Esophagus squamous epithelium (tissue), 5 donors: ENCODE results near the gene CTNNA1. TPM values are rescaled to one million over a fixed set of nuclear protein-coding genes. Genes with fewer than 3 reads are reported as not detected.

Source experiments
- DNase-seq: peaks from one replicate; lab custom pipeline; 2025; lab: John Stamatoyannopoulos, UW
- H3K27ac ChIP-seq, 4 donors: fragments of 200-600 bp; sonication (generic); one replicate each; pipeline ENCODE4 v1.5.1; 2016 to 2019; ENCODE audit warnings: mild to moderate bottlenecking in 1 of 4
- H3K27me3 ChIP-seq, 4 donors: fragments of 200-600 bp; sonication (generic); 1 replicate in 3 of 4; 2 replicates in 1 of 4; pipeline versions ENCODE4 v1.5.1 to v1.6.0; 2017 to 2021; ENCODE audit warnings: antibody characterized with exemption in 1 of 4
- H3K36me3 ChIP-seq, 3 donors: fragments of 200-600 bp; sonication (generic); one replicate each; pipeline ENCODE4 v1.5.1; 2016 to 2019
- H3K4me1 ChIP-seq, 3 donors: fragments of 200-600 bp; sonication (generic); one replicate each; pipeline ENCODE4 v1.5.1; 2017 to 2019
- H3K4me3 ChIP-seq, 4 donors: fragments of 200-600 bp; sonication (generic); 1 replicate in 3 of 4; 2 replicates in 1 of 4; pipeline ENCODE4 v1.5.1; 2016 to 2019; ENCODE audit warnings: mild to moderate bottlenecking in 2 of 4, moderate library complexity in 1 of 4
- H3K9me3 ChIP-seq, 3 donors: fragments of 200-600 bp; sonication (generic); one replicate each; pipeline ENCODE4 v1.5.1; 2016 to 2019
- CTCF ChIP-seq, 6 experiments: fragments of 450-650 bp in 4 of 6; fragments of 200-600 bp in 2 of 6; sonication (generic) in 2 of 6; IDR thresholded peaks; one replicate each; pipeline ENCODE4 v1.5.1; 2016 to 2019; ENCODE audit warnings: antibody characterized with exemption in 6 of 6, mild to moderate bottlenecking in 4 of 6, moderate library complexity in 4 of 6
- POLR2A ChIP-seq, 4 donors: fragments of 450-650 bp; IDR thresholded peaks; one replicate each; pipeline ENCODE4 v1.6.1; 2017; ENCODE audit warnings: antibody characterized with exemption in 4 of 4, mild to moderate bottlenecking in 4 of 4, moderate library complexity in 3 of 4
- WGBS, 2 donors: methylation state at CpG; one replicate each; pipeline ENCODE4 v1.1.5; 2018; 5-methylcytosine and 5-hydroxymethylcytosine counted together
- intact Hi-C: fragments of 100-400 bp; cut with DNase I; formaldehyde crosslinking; loops from one replicate; pipeline ENCODE4 v1.15.0; 2022
- total RNA-seq, 4 donors: library from RNA; depleted of rRNA; stranded (reverse); fragments of >200 nt; gene quantifications; one replicate each; pipeline ENCODE4 v1.1.0, GENCODE V29; 2016
- donor health status: DM: yes; HTN: yes; CAD: no.

The CTNNA1 gene
- total RNA-seq, 4 donors from 2014 or later = 293 to 393 (median 348) TPM

- WGBS, 2 donors = 92 to 93% methylated on average over 4 of the region's 4 CpGs
- H3K27ac ChIP-seq = no peak overlapping the region
- no peak overlapping the region for H3K4me3 ChIP-seq
- H3K36me3 ChIP-seq = peaks cover 0 to 20% (median 0%) of the 10 kb centered on the region in 3 donors
- no peak for DNase-seq
- H3K27me3 ChIP-seq = no peaks in the 10 kb centered on the region
- H3K9me3 ChIP-seq = no peaks in the 10 kb centered on the region
- intact Hi-C loops = no loop called here
- no peak for TF ChIP-seq CTCF (IDR thresholded peaks at IDR 0.05)
- TF ChIP-seq POLR2A (IDR thresholded peaks at IDR 0.05) = no peak
- H3K4me1 ChIP-seq = peaks cover 0 to 42% (median 3%) of the 10 kb centered on the region in 3 donors
Observed at GRCh38 chr5:138837160-138837559, 83.9 kb downstream of the CTNNA1 start.

- intact Hi-C loops = no loop called here
- no peak for TF ChIP-seq POLR2A (IDR thresholded peaks at IDR 0.05)
- TF ChIP-seq CTCF (IDR thresholded peaks at IDR 0.05) = no peak
- WGBS, 2 donors = 79 to 89% methylated on average over 3 of the region's 3 CpGs
- H3K36me3 ChIP-seq = peaks cover 0 to 20% (median 0%) of the 10 kb centered on the region in 3 donors
- no peak overlapping the region for H3K4me3 ChIP-seq
- no peak for DNase-seq
- no peaks in the 10 kb centered on the region for H3K27me3 ChIP-seq
- H3K4me1 ChIP-seq = peaks cover 10 to 59% (median 26%) of the 10 kb centered on the region in 3 donors
- no peaks in the 10 kb centered on the region for H3K9me3 ChIP-seq
- H3K27ac ChIP-seq = no peak overlapping the region
Observed at GRCh38 chr5:138840103-138840502, 86.9 kb downstream of the CTNNA1 start.

- TF ChIP-seq CTCF (IDR thresholded peaks at IDR 0.05) (no peak), POLR2A (IDR thresholded peaks at IDR 0.05) (no peak)
Observed at GRCh38 chr5:138841531-138841930, 88.3 kb downstream of the CTNNA1 start.

GRCh38 chr5:138843316-138844124 is 90.3 kb downstream of the CTNNA1 start:
- peaks cover 10 to 90% (median 37%) of the 10 kb centered on the region in 3 donors for H3K4me1 ChIP-seq
- intact Hi-C loops = no loop called here

More at GRCh38 chr5:138841531-138841930, 88.3 kb downstream of the CTNNA1 start:
- H3K9me3 ChIP-seq = no peaks in the 10 kb centered on the region
- intact Hi-C loops = no loop called here
- DNase-seq = no peak
- no peaks in the 10 kb centered on the region for H3K27me3 ChIP-seq
- peaks cover 0 to 14% (median 0%) of the 10 kb centered on the region in 3 donors for H3K36me3 ChIP-seq
- peaks cover 10 to 70% (median 33%) of the 10 kb centered on the region in 3 donors for H3K4me1 ChIP-seq
- H3K4me3 ChIP-seq = no peak overlapping the region
- H3K27ac ChIP-seq = no peak overlapping the region
- 70 to 93% methylated on average over 2 of the region's 2 CpGs for WGBS, 2 donors

More at GRCh38 chr5:138843316-138844124, 90.3 kb downstream of the CTNNA1 start:
- Histone ChIP-seq H3K27ac (peak overlapping the region; percentile 35 to 72 (median 46)), H3K9me3 (no peaks in the 10 kb centered on the region), H3K27me3 (no peaks in the 10 kb centered on the region), H3K4me3 (no peak overlapping the region), H3K36me3 (peaks cover 0 to 14% (median 0%) of the 10 kb centered on the region in 3 donors)
- WGBS, 2 donors = 79 to 82% methylated on average over 2 of the region's 2 CpGs
- no peak for DNase-seq
- TF ChIP-seq POLR2A (IDR thresholded peaks at IDR 0.05) = no peak
- TF ChIP-seq CTCF (IDR thresholded peaks at IDR 0.05) = no peak
